SH-SY5Y (cell line): ENCODE measurements around the gene PDGFRB.

Source experiments
- GATA2 ChIP-seq: IDR thresholded peaks from 2 replicates; pipeline ENCODE4 v1.6.1; 2011; ENCODE audit warnings: mild to moderate bottlenecking, low read depth, low read length
- GATA3 ChIP-seq: IDR thresholded peaks from 2 replicates; pipeline ENCODE4 v1.6.1; 2011; ENCODE audit warnings: low read depth, mild to moderate bottlenecking, low read length, moderate library complexity

GRCh38 chr5:150172556-150172955 is 16.9 kb upstream of the PDGFRB start:
- TF ChIP-seq GATA2 (no peak), GATA3 (no peak)
